HG02610 (cell line): ENCODE data around the gene VSTM2B.

Experiments used
- ATAC-seq: cut with Tn5 transposase; IDR thresholded peaks from one replicate; pipeline ENCODE4 v1.9.1; 2021; ENCODE audit warnings: mild to moderate bottlenecking, moderate library complexity; ENCODE audit not compliant: unreplicated experiment

Gene VSTM2B

DNA sequence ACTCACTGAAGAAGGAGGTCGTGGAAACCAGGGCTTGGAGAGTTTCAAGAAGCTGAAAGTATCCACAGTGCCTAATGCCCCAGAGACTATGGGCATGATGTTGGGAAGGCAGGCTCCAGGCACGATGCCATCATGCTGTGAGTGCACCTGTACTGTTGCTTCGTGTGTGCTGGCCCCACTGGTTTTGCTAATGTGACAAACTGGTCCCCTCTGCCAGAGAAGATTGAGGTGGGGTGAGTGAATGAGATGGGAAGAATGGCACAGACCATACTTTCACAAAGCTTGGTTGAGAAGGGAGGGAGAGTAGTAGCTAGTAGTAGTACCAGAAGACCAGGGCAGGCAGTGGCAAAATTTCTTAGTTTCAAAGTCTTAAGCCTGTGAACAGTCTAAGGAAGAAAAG lies 61.3 kb downstream of the VSTM2B start:
- ATAC-seq: no peak

DNA sequence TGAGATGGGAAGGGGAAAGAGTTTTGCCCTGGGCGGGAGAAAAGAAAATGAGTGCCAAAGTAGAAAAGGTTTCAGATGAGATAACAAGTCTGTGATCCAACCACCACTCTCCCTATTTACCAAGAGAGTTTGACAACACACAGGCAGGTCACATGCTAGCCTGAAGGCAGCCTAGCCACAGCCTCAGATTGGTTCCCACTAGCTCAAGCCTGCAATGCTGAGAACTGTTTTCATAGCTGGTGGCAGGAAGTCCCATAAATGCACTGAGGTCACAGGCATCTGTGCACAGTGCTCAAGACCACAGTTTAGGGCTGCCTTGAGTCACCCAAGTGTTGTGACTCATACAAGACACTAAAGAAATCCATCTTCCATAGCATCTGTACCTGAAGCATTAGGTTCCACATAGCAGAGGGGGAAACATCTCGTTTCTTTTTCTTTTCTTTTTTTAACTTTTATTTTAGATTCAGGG lies 61.8 kb downstream of the VSTM2B start:
- peak; percentile 97 for ATAC-seq

DNA sequence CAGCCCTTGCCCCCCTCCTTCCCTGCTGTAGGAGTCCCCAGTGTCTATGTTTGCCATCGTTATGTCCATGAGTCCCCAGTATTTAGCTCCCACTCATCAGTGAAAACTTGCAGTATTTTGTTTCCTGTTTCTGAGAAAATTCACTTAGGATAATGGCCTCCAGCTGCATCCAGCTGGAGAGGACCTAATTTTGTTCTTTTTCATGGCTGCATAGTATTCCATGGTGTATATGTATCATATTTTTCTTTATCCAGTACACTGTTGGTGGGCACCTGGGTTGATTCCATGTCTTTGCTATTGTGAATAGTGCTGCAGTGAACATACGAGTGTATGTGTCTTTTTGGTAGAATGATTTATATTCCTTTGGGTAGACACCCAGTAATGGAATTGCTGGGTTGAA lies 62.3 kb downstream of the VSTM2B start:
- ATAC-seq: no peak

GRCh38 chr19:29590278-29590677 lies 64.5 kb downstream of the VSTM2B start:
- ATAC-seq: no peak

DNA sequence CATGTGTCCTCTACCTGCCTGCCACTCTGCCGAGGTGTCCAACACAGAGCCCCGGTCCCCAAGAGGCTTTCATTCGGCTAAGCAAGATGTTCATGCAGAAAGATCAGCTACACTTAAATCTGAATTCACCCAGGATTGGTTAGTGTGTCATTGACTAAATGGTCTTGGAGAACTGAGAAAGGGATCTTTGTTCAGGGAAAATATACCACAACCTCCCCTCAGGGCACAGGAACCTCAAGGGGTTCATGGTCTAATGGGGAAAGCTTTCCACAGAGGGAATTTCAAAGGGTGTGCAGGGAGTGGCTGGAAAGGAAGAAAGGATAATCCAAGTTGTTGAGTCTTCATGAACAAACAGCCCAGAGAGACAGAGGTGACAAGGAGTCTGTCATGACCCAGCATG lies 65.9 kb downstream of the VSTM2B start:
- no peak for ATAC-seq

- no peak for ATAC-seq
Observed at GRCh38 chr19:29593869-29594268, 68.1 kb downstream of the VSTM2B start.

GRCh38 chr19:29596080-29596727 lies 70.4 kb downstream of the VSTM2B start:
- ATAC-seq: no peak

DNA sequence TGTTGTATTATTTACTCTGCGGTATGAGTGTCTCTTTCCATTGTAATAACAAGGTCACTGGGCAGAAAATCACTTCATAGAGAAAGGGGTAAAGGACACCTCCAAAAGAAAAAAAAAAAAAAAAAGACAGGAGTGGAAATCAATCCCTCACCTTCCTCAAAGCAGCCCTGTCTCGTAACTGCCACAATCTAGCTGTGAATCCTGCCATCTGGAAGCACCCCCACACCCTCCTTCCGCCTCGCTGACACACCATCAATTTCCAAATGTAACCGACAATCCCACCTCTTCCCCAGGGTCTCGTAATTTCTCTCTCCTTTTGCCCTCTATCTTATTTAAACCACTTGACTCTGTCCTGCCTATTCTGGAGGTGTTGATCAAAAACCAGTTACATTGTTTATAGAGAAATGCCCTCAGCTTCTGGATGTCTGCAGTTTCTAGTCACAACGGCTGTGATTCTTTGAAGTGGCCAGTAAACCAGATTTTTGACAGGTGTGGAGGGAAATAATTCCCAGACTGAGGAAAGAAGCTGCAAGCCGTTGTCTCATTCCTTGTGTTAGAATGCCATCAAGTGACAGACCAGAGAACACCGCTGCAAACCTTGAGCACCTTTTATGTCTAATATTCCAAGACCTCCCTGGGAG lies 71.2 kb downstream of the VSTM2B start:
- no peak for ATAC-seq

DNA sequence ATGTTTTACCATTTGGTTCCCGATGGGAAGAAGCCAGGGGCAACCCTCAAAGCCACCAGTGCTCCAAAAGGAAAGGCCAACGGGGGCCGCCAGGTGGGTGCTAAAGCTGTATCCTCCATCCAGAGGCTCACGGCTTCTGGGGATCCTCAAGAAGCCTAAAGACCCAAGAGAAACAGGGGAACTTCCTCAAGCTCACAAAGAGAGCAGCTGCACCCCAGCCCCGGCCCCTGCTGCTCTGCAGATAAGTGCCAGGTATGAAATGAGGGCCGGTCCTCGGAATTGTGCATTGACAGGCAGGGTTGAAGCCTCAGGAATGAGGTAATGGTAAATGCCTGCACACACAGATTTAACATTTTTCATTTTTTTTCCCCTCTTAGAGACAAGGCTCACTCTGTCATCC lies 72.2 kb downstream of the VSTM2B start:
- no peak for ATAC-seq

GRCh38 chr19:29598496-29598895 lies 72.7 kb downstream of the VSTM2B start:
- no peak for ATAC-seq

GRCh38 chr19:29603308-29603707 lies 77.5 kb downstream of the VSTM2B start:
- no peak for ATAC-seq

DNA sequence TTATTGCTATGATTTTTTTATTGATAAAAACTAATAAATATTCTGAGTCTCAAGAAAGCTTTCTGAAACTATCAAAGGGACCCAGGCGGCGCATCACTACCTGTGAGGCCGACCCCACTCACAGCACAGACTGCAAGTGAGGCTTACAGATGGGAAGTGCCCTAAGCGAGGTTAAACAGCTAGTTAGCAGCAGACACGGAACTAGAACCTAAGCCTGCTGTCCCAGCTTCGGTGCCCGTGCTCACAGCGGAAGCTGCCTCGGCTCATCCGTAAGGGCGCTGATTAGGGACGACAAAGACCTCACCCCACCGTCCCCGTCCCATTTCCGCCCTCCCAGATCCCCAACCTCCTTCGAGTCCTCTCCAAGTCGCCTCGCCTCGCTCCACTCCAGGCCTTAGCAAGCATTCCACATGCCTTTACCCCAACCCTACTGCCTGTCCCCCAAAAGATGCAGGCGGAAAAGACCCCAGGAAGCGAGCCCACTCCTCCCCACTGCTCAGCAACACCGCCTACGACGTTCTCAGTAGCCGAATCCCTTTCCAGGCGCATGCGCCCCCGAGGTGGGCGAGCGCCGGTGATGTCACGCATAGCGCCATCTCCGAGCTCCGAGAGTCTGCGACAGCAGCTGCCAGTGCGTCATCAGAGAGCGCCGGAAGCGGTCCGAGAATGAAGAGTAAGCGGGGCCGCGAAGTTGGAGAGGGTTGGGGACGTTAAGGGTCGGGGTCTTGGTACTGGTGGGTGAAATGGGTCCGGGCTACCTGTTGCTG lies 80.0 kb downstream of the VSTM2B start, which contains the start of gene POP4:
TSS of gene POP4 (plus strand) at position 631 of the 767 bp plus-strand sequence. CDS start at position 667, 36 bp downstream.
- ATAC-seq: peak; percentile 70

DNA sequence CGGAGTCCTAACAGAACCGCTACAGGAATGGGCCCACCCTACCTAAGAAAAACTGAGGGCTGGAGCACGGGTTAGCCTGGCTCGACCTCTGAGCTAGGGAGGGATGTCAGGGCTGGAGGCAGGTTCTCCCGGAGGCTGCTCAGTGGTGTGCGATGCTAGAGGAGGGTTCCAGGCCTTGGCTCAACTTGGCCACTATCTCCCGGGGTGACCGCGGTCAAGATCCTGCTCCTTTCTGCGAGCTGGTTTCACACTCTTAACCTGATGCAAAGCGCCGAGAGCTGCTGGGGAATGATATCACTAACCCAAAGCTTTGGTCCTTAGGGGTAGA lies 80.6 kb downstream of the VSTM2B start:
- no peak for ATAC-seq

DNA sequence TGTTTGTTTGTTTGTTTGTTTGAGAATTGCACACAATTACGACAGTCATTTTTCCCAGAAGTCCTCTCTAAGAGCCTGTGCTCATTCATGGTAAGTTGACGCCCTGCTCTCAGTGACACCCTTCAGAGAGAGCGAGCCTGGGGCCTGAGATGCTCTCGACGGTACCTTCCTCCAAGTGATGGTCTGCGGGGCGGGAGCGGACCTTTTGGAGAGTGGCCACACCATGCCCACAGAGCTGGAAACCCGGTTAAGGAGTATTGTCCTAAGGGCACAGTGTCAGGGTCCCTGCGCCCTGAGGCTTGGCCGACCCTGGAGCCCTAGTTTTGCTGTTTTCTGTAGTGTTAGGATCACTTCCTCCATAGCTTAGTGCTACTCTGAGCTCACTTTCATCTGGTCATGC lies 83.8 kb downstream of the VSTM2B start:
- no peak for ATAC-seq

DNA sequence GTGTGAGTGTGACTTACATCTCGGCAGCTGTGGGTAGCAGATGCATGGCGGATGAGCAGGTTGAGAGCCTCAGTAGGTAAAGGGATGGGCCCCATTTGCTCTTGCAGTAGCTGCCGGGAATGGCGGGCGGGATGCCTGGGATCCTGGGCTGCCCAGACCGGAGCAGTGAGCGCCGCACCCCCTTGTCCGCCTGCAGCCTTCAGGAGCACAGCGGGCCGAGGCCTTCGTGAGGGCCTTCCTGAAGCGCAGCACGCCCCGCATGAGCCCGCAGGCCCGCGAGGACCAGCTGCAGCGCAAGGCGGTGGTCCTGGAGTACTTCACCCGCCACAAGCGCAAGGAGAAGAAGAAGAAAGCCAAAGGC lies 84.4 kb downstream of the VSTM2B start:
- ATAC-seq: no peak

DNA sequence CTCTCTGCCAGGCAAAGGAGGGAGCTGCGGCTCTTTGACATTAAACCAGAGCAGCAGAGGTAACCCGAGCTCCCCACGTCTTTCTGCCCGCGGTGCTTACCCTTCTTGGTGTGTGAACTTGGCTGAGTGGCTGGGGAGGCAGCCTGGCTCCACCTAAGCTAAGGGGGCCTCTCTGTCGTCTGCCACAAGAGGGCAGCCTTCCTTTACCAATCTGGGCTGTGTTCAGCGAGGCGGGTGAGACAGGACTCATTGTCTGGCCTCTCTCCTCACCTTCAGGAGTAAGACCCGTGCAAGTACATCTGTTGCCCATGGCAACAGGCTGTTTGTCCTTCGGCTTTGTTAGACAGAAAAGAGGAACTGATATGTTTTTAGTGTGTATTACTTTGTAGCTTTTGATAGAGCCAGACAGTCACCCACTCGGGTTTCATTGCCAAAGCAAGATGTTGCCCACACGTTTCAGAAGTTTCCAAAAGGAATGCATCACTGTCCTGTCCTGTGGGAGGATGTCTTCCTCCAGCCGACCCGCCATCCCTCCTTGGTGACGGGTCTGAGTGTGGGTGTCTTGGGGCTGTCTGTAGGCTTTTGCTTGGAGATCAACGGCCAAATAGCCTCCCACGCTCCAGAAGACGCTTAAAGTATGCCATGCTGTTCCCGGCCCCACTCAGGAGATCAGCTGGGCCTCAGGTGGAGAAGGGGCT lies 84.9 kb downstream of the VSTM2B start:
- ATAC-seq: peak; percentile 75

GRCh38 chr19:29612121-29612520 lies 86.3 kb downstream of the VSTM2B start:
- ATAC-seq: no peak

- ATAC-seq: no peak
Observed at GRCh38 chr19:29612801-29613595, 87.2 kb downstream of the VSTM2B start.

GRCh38 chr19:29614046-29614445 lies 88.3 kb downstream of the VSTM2B start:
- ATAC-seq: no peak
